SW 1271 (cell line): Measurements from ENCODE around the gene TTC34.

Experiments
- DNase-seq, 2 experiments: peaks; one replicate each; lab custom pipeline; 2025; lab: John Stamatoyannopoulos, UW

The TTC34 gene

DNA sequence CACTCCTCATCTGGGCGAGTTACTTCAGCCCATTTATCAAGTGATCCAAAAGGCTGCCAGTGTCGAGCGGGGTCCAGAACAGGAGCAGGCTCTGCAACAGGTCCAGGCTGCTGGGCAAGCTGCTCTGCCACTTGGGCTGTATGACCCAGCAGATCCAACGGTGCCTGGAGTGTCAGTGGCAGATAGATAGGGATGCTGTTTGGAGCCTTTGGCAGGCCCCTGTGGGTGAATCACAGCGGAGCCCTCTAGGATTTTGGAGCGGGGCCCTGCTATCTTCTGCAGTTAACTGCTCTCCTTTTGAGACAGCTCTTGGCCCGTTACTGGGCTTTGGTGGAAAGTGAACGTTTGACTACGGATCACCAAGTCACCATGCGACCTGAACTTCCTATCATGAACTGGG is 176.2 kb downstream of the TTC34 start:
- DNase-seq: no peak

DNA sequence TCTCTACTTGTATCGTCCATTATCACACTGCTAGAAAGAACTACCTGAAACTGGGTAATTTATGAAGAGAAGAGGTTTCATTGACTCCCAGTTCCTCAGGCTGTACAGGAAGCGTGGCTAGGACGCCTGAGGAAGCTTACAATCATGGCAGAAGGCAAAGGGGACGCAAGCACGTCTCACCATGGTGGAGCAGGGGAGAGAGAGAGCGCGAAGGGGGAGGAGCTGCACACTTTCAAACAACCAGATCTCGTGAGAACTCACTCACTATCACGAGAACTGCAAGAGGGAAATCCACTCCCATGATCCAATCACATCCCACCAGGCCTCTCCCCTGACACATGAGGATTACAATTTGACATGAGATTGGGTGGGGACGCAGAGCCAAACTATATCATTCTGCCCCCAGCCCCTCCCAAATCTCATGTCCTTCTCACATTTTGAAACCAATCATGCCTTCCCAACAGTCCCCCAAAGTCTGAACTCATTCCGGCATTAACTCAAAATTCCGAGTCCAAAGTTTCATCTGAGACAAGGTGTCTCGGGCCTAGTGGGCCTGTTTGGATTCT is 176.7 kb downstream of the TTC34 start:
- no peak for DNase-seq

DNA sequence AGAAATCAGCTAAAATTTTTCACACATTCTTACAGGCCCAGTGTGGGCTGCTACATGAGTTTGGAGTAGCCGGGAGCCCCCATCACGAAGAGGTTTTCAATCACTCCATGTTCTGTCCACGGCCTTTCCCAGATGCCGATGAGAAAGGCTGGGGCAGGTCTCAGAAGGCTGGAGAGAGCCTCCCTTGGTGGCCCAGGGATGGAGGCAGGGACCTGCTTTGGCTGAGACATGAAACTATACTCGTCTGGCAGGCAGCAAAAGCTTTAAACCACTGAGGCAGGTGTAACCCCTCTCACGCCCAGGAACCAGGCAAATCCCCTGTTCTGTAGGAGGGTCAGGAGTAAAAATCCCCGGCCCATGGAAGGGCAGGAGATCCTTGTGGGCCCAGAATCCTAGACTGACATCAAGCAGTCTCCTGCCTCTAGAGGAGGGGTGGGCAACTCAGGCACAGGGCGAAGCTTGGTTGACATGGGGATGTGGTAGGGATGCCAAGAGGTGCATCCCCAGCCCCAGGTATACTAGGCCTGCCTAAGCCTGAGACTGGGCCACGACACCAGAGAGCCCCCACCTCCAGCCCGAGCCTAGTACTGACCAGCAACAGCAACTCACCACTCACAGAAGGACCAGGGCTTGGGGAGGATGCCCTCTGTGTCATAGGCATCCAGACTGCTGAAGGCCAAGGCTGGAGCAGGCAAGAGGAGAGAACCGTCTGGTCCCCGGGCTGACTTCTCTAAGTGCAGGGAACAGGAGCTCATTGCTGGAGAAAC is 177.7 kb downstream of the TTC34 start:
- no peak for DNase-seq

DNA sequence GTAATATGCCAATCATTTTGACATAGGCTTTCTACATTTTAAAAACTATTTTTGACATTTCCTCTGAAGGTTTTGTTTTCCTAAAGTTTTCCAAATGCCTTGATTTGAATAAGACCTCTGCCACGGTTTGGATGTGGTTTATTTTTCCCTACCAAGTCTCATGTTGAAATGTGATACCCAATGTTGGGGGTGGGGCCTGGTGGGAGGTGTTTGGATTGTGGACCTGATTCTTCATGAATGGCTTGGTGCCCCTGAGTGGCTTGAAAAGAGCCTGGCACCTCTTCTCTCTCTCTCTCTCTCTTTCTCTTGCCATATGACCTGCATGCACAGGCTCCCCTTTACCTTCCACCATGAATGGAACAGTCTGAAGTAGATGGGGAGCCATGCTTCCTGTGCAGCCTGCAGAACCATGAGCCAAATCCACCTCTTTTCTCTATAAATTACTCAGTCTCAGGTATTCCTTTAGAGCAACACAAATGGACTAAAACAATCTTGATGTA is 183.5 kb downstream of the TTC34 start:
- DNase-seq: no peak

DNA sequence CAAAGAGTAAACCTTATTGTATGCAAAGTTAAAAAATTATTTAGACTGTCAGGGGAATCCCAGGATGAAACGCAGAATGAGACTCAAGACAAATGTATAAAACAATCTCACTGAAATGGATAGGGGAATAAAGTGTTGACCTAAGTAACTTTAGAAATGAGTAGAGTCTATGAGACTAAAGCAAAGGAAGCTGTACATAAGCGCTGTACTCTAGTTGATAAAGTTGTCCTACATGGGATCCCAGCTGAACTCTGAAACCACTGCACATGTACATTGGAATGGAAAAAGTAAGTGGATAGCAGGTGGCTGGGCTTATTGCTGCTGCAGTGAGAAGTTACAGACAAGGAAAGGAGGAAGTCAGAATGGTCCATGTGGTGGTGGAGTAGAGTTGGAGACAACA is 187.3 kb downstream of the TTC34 start:
- no peak for DNase-seq

DNA sequence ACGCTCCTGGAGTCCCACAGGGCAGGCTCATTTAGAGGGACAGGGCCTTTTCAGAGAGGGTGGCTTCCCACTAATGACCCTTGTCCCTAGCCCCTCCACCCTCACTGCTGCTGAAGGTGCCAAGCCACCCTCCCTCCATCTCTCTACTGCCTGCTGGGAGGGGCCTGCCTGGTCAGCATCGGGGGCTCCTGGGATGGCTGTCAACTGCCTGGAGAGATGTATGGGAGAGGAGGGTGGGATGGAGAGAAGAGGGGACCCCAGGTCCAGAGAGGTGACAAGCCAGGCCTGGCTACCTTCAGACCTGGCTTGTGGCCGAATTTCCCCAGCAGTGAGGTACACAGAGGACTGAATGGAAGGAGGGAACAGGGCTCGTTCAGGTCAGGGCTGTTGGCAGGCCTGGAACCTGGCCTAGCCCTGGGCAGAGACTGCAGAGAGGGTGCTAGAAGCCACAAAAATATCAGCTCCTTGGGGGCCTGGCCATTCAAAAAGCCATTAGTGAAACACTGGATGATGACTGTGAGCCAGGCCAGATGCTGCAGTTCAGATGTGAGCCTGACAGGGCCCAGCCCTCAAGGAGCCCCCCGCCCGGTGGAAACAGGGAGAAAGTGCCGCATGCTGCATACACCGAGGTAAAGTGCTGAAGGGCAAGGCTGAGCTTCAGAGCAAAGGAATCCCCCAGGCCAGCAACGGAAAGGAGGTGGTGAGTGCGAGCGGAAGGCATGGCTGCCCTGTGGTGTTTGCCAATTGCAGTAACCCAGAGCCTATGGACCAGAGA is 188.7 kb downstream of the TTC34 start:
- no peak for DNase-seq

DNA sequence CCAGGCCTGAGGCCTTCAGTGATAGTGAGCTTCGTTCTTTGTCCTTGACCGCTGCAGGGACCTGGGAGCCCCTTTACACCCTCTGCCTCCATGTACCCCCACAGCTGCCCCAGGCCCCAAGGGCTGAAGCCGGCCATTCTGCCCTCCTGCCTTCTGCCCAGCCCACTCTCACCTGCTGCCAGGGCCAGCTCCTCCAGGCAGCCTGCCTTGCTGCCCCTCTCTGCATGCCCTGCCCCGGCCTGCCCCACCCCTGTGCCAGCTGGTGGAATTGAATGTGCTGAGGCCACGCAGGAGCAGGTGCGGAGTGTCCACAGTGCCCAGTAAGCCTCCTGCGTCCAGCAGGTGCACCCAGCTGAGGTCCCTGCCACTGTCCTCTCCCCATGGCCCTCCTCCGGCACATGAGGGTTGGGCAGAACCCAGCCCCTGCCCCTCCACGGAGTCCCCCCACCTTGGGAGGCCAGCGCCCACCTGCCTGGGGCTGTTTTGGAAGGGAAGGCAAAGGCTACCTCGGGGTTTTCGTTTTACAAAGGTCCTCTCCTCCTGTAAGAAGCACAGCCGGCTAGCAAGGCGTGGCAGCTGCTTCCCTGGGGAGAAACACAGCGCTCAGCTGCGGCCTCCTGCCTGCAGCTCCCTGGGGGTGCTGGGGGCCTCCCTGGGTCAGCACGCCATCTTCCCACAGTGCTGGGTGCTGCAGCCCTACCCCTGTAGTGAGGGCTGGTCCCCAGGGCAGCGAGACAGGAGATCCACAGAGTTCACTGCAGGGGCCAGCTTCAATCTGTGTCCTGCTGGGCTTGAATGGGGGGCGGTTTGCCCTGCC is 189.7 kb downstream of the TTC34 start:
- DNase-seq: no peak

DNA sequence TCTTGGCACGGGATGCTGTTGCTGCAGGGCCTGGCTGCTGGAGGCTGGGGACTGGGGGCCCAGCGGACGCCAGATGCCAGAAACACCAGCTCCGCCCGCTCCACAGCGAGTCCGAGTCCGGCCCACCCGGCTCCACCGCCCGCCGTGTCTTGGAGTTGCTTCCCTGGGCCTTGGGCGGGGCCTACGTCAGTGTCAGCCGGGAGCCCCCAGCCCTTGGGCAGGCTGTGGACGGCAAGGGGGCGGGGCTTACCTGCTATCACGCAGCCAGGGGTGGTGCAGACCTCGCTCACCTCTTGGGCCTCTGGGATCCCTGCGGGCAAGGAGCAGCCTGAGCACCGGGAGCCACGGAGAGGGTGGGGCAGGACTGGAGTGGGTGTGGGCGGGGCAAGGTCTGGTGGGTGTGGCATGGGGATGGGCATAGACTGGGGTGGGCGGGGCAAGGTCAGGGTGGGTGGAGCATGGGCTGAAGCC is 190.4 kb downstream of the TTC34 start:
- no peak for DNase-seq

DNA sequence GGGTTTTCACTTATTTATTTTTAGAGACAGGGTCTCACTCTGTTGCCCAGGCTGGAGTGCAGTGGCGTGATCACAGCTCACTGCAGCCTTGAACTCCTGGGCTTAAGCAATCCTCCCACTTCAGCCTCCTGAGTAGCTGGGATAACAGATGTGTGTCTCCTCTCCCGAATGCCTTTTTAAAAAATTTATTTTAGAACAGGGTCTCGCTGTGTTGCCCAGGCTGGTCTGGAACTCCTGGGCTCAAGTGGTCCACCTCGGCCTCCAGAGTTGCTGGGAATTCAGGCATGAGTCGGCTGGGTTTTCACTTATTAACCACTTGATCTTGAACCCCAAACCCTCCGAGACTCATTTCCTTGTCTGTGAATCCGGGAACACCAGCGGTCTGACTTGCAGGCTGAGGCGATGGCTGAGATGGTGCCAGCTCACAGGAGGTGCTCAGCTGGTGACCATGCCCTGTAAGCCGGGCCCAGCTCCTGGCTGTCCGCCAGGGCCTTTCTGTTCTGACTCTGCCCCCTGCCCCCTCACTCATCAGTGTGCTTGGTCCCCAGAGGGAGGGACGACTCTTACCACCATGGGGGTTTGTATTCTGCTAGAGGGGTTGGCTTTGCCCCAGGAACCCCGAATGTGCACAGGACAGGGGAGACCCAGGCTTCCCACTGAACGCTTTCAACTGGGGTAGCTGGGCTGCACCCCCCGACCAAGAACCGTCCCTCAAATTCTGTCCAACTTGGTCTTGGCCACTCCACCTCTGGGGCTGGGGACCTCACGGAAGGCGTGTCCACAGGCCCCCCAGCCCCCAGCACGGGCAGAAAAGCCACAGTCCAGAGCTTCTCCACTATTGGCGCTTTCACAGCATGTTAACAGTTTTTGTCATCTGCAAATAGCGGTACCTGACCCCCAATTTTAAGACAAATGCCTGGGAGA is 191.2 kb downstream of the TTC34 start:
- no peak for DNase-seq

DNA sequence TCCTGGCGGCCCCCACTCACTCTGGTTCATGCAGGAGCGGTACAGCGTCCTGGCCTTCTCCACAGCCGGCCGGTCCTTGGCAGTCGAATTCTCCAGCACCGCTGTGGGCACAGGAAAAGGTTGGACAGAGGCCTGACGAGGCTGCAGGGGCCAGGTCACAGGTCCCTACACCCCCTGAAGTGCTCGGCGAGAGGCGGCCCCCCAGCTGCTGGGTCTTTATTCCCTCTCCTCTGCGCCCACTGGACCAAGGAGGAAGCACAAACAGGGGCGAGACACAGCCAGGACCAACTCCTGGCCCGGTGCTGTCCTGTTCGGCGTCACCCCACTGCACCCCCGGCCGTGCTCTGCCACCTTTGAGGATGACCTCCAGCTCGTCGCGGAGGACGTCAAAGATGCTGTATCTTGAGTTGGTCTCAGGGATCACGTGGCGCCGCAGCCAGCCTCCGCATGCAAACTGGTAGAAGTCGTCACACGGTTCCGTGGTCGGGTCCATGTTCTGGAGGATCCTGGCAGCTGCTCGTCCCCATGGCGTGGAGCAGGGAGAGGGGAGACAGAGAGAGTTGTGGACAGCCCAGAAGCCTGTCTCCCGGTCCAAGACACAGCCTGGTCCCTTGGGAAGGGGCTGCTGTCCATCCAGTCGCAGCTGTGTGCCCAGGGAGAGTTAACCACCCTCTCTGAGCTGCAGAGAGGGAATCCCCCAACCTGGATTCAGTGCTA is 192.0 kb downstream of the TTC34 start:
- no peak for DNase-seq

DNA sequence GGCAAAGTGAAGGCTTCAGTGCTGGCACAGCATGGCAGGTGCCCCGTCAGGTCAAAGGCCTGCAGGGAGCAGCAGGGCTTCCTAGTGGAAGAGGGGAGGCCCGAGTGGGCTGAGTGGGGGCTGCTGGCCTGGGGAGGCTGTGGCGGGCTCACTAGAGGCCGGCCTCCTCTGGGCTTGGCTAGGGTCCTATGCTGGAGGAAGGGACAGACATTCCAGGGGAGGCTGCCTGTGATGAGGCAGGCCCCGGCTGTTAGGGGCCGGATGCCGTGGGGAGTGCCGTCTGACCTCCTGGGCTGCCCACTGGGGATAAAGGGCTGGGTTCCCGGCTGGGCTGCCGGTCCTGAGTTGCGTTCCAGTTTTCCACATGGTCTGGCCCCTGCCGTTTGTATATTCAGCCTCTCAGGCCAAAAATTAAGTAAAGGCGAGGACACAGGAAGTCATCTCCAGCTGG is 193.8 kb downstream of the TTC34 start:
- no peak for DNase-seq

DNA sequence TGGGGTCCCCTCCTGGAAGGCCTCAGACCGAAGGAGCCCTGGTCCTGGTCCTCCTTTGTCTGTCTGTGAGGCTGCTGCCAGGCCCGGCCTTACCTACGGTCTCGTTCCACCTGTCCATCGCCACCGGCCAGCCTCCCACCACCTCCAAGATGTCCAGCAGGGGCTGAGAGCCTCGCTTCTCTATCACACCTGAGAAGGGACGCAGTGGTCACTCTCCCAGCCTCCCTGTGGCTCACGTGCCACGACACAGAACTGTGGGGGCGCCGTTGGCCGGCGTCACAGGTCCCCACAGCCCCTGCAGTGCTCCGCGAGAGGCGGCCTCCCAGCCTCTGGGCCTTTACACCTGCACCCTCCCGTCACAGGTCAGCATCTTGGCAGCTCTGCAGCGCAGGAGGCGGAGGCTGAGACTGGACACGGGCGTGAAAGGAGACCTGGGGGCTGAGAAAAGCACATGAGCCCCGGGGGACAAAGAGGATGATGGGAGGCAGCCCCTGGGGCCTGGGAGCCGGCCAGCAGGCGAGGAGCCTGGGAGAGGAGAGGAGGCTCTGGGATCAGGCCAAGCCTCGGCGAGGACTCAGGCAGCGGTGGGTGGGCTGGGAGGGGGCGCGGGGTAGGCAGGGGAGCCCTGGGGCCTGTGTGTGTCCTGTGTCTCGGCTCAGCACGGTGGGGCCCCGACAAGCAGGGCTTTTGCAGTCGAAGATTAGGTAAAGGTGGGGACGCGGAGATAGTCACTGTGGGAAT is 194.4 kb downstream of the TTC34 start:
- no peak for DNase-seq

DNA sequence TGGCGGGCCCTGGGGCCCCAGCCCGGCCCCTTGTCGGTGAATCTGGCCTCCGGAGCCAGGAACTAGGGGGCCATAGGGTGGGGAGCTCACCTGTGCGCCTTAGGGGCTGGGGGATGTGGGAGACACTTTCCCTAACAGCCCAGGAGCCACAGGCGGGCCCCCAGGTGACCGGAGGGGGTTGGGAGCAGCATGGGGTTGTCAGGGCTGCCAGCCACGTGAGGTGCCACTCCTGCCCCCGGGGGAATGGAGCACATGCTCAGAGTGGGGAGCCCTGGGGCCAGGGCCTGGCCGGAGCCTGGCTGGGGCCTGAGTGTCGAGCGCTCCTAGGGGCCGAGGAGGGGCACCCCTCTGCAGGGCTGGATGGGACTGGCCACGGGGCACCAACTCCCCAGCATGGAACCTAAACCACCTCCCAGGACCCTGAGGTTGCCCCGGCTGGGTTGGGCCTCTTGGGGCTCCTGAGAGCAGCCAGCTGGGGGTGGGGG is 195.1 kb downstream of the TTC34 start:
- no peak for DNase-seq

DNA sequence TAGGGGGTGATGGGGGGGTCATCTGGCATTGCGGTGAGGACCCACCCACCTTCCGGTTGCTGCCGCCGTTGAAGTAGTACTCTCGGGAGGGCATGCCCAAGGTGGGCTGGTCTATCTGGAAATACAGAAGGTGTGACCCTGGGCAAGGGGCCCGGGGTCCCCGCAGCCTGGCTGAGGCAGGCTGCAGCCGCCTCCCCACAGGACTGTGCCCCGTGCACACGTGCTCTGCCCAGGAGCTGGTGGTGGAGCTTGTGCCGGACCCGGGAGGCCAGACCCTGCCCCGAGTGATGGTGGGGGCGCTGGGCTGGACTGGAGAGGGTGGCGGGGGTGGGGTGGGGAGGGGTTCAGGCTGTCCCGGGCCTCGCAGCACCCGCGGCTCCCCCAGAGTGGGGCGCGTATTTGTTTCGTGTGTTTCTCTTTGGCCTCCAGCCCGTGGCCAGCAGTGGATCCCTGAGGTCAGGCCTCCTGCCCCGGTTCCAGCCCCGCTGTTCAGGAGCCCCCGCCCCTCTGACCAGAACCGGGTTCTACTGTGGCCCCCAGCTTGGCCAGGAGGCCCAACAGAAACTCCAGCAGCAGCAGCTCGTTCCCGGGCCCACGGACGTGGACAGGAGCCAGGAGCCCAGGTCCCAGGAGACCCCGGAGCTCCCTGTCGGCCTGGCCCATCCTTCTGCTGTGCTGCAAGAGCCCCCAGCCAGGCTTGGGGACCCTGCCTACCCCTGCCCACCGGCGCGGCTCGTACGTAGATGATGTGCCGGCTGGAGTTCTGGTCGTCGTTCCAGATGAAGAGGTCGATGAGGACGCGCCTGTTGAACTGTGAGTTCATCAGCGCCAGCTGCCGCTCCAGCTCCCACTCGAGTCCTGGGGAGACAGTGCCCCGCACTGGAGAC is 195.7 kb downstream of the TTC34 start:
- no peak for DNase-seq

DNA sequence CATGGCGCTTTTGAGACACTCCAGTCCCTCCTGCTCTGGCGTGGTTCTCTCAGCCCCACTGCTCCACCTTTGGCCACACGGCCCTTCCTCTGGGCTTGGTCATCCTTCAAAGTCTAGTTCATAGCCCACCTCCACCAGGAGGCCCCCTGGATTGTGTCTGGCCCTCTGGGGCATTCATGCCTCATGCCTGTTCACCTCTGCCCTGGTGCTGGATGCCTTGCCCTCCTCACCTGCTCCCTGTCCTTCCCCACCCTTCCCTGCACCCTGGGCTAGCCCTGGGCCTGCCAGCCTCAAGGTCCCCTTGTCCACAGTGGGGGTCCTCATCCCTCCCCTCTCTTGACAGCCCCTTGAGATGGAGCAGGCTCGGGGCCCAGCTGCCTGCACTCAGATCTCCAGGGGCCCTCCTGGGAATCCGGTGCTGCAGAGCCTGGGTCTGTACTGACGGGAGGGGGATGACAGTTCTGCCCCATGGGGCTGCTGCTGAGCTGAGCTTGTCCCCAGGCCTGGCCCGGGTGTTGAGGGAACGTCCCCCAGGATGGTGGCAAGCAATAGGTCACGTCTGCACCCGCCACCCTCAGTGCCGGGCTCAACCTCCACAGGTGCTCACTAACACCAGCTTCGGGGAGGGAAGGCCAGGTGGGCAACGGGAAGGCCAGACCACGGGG is 196.5 kb downstream of the TTC34 start:
- DNase-seq: no peak

DNA sequence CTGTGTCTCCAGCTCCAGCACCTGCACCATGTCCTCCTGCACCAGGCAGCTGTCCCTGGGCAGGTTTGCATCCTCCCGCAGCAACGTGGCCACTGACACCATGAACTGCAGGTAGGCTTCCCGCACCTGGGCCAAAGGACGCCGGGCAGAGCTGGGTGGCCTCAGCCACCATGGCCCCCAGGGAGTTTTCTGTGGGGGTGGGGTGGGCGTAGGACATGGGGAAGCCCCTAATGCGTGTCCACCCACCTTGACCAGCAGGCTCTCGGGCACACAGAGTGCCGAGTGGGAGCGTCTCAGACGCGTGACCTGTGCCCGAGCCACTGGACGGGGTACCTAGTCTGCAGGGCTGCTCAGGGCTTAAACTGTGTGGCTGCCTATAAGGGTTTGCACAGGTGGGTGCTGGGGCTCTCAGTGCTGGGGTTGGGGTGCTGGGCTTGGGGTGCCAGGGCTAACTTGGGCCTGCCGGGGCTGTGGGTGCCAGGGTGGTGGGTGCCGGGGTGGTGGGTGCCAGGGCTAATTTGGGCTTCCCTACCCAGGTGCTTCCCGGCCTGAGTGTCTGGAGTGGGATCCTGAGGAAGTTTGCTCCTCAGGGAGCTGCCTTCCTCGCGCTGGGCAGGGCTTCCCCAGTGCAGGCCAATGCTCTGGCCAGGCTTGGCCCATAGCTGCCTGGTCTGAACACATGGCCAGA is 197.2 kb downstream of the TTC34 start:
- no peak for DNase-seq

DNA sequence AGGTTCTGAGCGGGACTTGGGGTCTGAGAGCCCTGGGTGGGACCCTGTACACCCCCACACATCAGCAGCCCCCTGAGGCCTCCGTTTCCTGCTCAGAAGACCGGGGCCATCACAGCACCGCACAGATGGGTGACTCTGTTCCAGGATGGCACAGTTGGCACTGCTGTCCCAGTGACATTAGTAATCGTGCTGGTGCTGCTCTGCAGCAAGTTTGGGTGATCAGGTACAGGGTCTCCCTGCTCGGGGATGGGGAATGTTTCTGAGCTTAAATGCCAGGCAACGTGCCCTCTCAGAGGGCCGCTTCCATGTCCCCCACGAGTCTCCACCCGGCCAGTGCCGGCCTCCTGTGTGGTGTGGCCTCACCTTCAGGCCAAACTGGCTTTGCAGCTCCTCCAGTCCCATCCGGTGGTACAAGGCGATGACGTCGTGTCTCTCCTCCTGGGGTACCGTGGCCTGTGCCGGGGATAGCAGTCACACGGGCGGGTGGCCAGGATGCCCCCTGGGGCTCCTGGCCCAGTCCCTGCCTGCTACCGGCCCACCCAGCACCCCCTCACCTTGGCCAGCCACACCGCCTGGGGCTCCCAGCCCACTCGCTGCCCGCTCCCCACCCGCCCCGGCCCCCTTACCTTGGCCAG is 197.9 kb downstream of the TTC34 start:
- no peak for DNase-seq
